Keratinocyte (primary cell): ENCODE data around the gene LRTM1. TPM values are rescaled to one million over a fixed set of nuclear protein-coding genes. Genes with fewer than 3 reads are reported as not detected.

Experiments used
- DNase-seq: peaks from one replicate; pipeline ENCODE4 v3.0.0-alpha.2; 2011; ENCODE audit warnings: low read depth, missing footprints, low spot score
- FAIRE-seq: peaks from 2 replicates; lab custom pipeline; 2011; peaks lifted over from hg19 to GRCh38; lab: Jason Lieb, UNC
- H2AFZ ChIP-seq: 2 replicates; pipeline ENCODE4 v1.6.0; 2012; ENCODE audit warnings: low read length, control low read depth, inconsistent platforms; ENCODE audit not compliant: control insufficient read depth
- H3K27ac ChIP-seq: 2 replicates; pipeline ENCODE4 v1.5.1; 2011; ENCODE audit warnings: low read length; ENCODE audit not compliant: control insufficient read depth, insufficient read depth
- H3K27me3 ChIP-seq: 3 replicates; pipeline ENCODE4 v1.6.0; 2011; ENCODE audit warnings: low read length; ENCODE audit not compliant: control insufficient read depth, insufficient read depth; ENCODE audit errors: extremely low read depth
- H3K36me3 ChIP-seq, 2 experiments: 2 replicates in 1 of 2; 3 replicates in 1 of 2; pipeline ENCODE4 v1.5.1; 2011; ENCODE audit warnings: low read length in 2 of 2, mild to moderate bottlenecking in 1 of 2; ENCODE audit not compliant: control insufficient read depth in 2 of 2, insufficient read depth in 2 of 2; ENCODE audit errors: extremely low read depth in 1 of 2
- H3K4me1 ChIP-seq: 3 replicates; pipeline ENCODE4 v1.5.1; 2011; ENCODE audit warnings: low read length; ENCODE audit not compliant: control insufficient read depth, insufficient read depth; ENCODE audit errors: extremely low read depth
- H3K4me2 ChIP-seq: 3 replicates; pipeline ENCODE4 v1.6.0; 2011; ENCODE audit warnings: low read depth, low read length; ENCODE audit not compliant: control insufficient read depth, insufficient read depth; ENCODE audit errors: extremely low read depth
- H3K4me3 ChIP-seq, 3 experiments: fragments of 200-600 bp in 1 of 3; sonication (generic) in 1 of 3; 2 replicates in 2 of 3; 3 replicates in 1 of 3; pipeline ENCODE4 v1.5.1; 2011 to 2016; ENCODE audit warnings: low read length in 3 of 3, mild to moderate bottlenecking in 3 of 3, control low read depth in 2 of 3, inconsistent platforms in 1 of 3, low read depth in 1 of 3, mixed read lengths in 1 of 3, mixed run types in 1 of 3, moderate library complexity in 1 of 3; ENCODE audit not compliant: control insufficient read depth in 2 of 3, insufficient read depth in 2 of 3; ENCODE audit errors: extremely low read depth in 1 of 3
- H3K79me2 ChIP-seq: 2 replicates; pipeline ENCODE4 v1.6.0; 2012; ENCODE audit warnings: low read length; ENCODE audit not compliant: control insufficient read depth, insufficient read depth
- H3K9ac ChIP-seq: 3 replicates; pipeline ENCODE4 v1.6.0; 2011; ENCODE audit warnings: low read length; ENCODE audit not compliant: control insufficient read depth, insufficient read depth; ENCODE audit errors: extremely low read depth
- H3K9me1 ChIP-seq: 3 replicates; pipeline ENCODE4 v1.6.0; 2011; ENCODE audit warnings: low read length; ENCODE audit not compliant: control insufficient read depth, insufficient read depth; ENCODE audit errors: extremely low read depth
- H3K9me3 ChIP-seq: 2 replicates; pipeline ENCODE4 v1.5.1; 2012; ENCODE audit warnings: low read depth, low read length; ENCODE audit not compliant: control insufficient read depth
- H4K20me1 ChIP-seq: 3 replicates; pipeline ENCODE4 v1.6.0; 2011; ENCODE audit warnings: low read length; ENCODE audit not compliant: control insufficient read depth, insufficient read depth; ENCODE audit errors: extremely low read depth
- EZH2 ChIP-seq: IDR thresholded peaks from one replicate; pipeline ENCODE4 v1.6.1; 2012; ENCODE audit warnings: inconsistent platforms, mild to moderate bottlenecking, low read length, moderate library complexity
- dilution Hi-C: fragments of 300-500 bp; cut with MboI; formaldehyde crosslinking; loops from one replicate; pipeline ENCODE4 v1.7.0; 2020; ENCODE audit warnings: low sequenced_read_pairs; ENCODE audit not compliant: extremely low pct_ligation_motif_present
- polyA plus RNA-seq, 5 experiments: library from polyadenylated mRNA; depleted of rRNA in 3 of 5; stranded (reverse) in 3 of 5; stranded (forward) in 1 of 5; unstranded in 1 of 5; fragments of >200 nt; gene quantifications; 1 replicate in 1 of 5; 2 replicates in 3 of 5; 3 replicates in 1 of 5; pipeline versions ENCODE4 v1.2.1 to v1.2.3, GENCODE V29; 2011 to 2012; ENCODE audit warnings: missing spikeins in 2 of 5, low read depth in 1 of 5, low replicate concordance in 1 of 5
- TF ChIP-seq, protein P1 (sequence below), 3 experiments: IDR thresholded peaks in 1 of 3; conservative IDR thresholded peaks in 1 of 3; optimal IDR thresholded peaks in 1 of 3; 2 replicates in 2 of 3; 3 replicates in 1 of 3; pipeline versions ENCODE3 to v1.5.1; 2011; ENCODE audit warnings: low read length in 3 of 3, mild to moderate bottlenecking in 3 of 3, moderate library complexity in 2 of 3, control low read depth in 1 of 3, inconsistent platforms in 1 of 3; ENCODE audit not compliant: insufficient read depth in 2 of 3; ENCODE audit errors: extremely low read depth in 1 of 3

The LRTM1 gene
- polyA plus RNA-seq, 1 donor (not counting 4 experiments of a cell fraction or from before 2014, with no cell fraction given): not detected

GRCh38 chr3:54949491-54950044 lies 21.7 kb upstream of the LRTM1 start:
- no peaks in the 10 kb centered on the region for H3K9me1 ChIP-seq
- dilution Hi-C loops: no loop called here
- H3K4me1 ChIP-seq: peaks cover 5% of the 10 kb centered on the region
- H3K4me3 ChIP-seq: no peak overlapping the region
- no peaks in the 10 kb centered on the region for H4K20me1 ChIP-seq
- no peak for FAIRE-seq
- no peak overlapping the region for H3K9ac ChIP-seq
- H2AFZ ChIP-seq: no peak overlapping the region
- no peak for TF ChIP-seq EZH2
- H3K27ac ChIP-seq: no peak overlapping the region
- no peaks in the 10 kb centered on the region for H3K36me3 ChIP-seq
- no peaks in the 10 kb centered on the region for H3K9me3 ChIP-seq
- H3K79me2 ChIP-seq: no peaks in the 10 kb centered on the region
- H3K4me2 ChIP-seq: no peak overlapping the region
- peaks cover 8% of the 10 kb centered on the region for H3K27me3 ChIP-seq
- DNase-seq: no peak

DNA sequence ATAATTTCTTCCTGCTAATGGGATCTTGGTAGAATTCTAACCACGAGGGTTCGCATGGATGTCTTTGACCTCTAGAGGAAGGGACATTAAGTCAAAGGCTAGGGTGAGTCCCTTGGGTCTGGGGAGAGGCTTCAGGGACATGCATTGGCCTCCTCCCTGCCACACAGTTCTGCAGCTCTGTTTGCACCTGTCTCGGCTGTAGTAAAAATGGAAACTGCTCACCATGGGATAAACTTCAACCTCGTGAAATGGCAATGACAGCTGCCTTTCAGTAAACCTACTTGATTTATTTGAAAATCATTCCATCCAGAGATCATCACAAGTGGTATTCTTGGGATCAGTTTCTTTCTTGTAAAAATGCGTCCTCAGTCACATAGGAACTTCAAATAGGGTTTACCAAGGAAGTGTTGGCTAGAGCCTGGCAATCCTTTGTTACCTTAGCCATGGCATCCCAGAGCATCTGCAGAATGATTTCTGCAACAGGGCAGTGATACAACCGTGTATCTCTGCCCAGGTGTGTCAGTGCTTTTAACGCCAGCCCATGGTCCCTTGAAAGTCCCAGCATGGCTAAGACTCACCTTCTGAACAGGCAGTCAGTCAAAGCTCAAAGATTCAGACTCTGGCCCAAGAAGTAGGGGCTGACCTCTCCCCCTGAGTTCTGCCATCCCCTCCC lies 14.0 kb upstream of the LRTM1 start:
- FAIRE-seq (no peak), DNase-seq (no peak)
- no peak overlapping the region for H3K27ac ChIP-seq
- no peaks in the 10 kb centered on the region for H3K36me3 ChIP-seq
- H3K9me3 ChIP-seq: no peaks in the 10 kb centered on the region
- no peaks in the 10 kb centered on the region for H3K79me2 ChIP-seq
- no peak overlapping the region for H3K4me2 ChIP-seq
- H3K4me1 ChIP-seq: no peaks in the 10 kb centered on the region
- dilution Hi-C loops: no loop called here
- H3K9me1 ChIP-seq: no peaks in the 10 kb centered on the region
- H3K27me3 ChIP-seq: peaks cover 5% of the 10 kb centered on the region
- H4K20me1 ChIP-seq: no peaks in the 10 kb centered on the region
- no peak overlapping the region for H2AFZ ChIP-seq
- TF ChIP-seq EZH2: no peak
- TF ChIP-seq, protein P1, sequence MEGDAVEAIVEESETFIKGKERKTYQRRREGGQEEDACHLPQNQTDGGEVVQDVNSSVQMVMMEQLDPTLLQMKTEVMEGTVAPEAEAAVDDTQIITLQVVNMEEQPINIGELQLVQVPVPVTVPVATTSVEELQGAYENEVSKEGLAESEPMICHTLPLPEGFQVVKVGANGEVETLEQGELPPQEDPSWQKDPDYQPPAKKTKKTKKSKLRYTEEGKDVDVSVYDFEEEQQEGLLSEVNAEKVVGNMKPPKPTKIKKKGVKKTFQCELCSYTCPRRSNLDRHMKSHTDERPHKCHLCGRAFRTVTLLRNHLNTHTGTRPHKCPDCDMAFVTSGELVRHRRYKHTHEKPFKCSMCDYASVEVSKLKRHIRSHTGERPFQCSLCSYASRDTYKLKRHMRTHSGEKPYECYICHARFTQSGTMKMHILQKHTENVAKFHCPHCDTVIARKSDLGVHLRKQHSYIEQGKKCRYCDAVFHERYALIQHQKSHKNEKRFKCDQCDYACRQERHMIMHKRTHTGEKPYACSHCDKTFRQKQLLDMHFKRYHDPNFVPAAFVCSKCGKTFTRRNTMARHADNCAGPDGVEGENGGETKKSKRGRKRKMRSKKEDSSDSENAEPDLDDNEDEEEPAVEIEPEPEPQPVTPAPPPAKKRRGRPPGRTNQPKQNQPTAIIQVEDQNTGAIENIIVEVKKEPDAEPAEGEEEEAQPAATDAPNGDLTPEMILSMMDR (optimal IDR thresholded peaks at IDR 0.05 in 1 of 3, IDR thresholded peaks at IDR 0.05 in 1 of 3, conservative IDR thresholded peaks at IDR 0.05 in 1 of 3; ENCODE audit: extremely low read depth in 1 of 3, insufficient read depth in 2 of 3, low read length in 3 of 3): no peak
- H3K9ac ChIP-seq: no peak overlapping the region
- H3K4me3 ChIP-seq: no peak overlapping the region
